TTC549 (cell line): ENCODE results near the gene CLCF1.

Experiments
- FAIRE-seq: peaks from 2 replicates; lab custom pipeline; 2012; peaks lifted over from hg19 to GRCh38; lab: Jason Lieb, UNC

Gene CLCF1

DNA sequence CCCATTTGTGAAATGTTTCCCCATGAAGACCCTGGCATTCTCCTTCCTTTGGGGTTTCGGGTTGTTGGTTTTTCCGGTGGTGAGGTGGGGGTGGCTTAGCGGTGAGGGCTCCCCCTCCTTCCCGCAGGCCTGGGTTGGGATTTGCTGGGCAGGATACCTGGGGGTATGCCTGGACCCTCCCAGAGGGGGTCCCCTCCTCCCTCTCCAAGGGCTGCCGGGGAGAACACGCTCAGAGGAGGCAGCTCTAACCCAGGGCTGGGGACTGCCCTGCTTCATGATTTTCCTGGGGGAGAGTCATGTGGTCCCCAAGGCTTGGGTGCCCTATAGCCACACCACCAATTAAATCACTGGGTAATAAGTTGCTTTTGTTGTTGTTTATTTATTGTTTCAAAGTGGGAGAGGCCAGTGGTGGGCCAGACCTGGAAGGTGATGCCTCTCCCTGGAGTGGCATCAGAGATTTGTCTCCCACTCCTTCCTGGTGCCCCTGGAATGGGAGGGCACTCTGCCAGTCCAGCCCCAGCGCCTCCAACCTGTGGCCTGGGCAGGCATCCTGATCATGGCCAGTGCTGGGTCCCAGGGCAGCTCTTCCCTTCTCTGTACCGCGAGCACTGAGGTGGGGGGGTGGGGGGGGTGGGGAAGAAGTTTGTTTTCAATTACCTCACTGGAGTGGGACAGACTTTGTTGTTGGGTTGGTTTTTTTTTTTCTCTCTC lies 1.3 kb upstream of the CLCF1 start:
- FAIRE-seq: no peak

GRCh38 chr11:67373648-67374570 lies 511 bp upstream of the CLCF1 start:
- no peak for FAIRE-seq

- no peak for FAIRE-seq
These were observed 941 bp downstream of the CLCF1 start for GRCh38 chr11:67372321-67372992.

DNA sequence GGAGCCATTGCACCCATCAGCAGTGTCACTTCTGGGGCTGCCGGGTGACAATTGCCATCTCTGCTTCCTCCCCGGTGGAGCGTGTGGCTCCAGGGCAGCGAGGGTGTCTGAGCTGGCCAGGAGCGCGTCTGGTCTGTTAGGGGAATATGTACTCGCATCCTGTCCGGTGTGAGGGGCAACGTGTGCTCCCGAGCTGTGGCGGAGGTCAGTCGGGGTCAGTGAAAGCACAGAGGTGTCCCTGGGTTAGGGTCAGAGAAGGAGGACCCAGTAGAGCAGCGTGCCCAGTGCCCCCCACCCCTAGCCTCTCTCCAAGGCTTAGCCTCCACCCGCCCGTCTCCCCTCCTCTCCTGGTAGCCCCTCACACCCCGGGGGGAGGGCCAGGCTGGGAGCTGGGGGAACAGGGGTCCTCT lies 1.5 kb downstream of the CLCF1 start:
- FAIRE-seq: no peak

- no peak for FAIRE-seq
These were observed 2.0 kb downstream of the CLCF1 start for GRCh38 chr11:67371189-67371910.

DNA sequence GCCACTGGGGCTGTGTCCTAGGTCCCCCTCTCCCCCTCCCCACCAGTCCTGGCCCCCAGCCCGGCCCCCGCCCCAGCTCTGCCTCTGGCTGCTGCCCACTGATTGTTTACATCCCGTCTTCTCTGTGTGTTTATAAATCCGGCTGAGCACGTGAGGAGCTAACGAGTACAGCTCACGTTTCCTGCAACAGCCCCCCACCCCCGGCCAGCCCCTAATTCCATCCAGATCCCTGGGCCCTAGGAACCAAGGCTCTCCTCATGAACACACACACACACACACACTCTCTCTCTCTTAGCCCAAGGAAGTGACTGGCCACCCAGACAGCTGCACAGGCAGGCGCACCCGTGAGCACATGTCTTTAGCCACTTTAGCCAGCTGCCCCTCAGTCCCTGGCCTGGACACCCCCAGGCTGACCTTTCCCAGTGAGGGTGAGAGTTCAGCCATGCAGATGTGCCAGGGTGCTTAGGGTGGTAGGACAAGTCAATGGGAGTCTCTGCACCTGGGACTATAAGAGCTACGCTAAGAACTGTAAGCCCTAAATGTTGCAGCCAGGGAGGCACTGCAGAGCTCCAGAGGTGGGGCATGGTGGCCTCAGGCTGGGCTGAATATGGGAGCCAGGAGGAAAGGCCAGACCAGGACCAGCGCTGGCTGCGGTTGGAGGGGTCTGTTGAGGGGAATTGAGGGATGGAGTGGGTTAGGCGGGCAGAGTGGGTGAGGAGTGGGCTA lies 2.9 kb downstream of the CLCF1 start:
- FAIRE-seq: no peak

DNA sequence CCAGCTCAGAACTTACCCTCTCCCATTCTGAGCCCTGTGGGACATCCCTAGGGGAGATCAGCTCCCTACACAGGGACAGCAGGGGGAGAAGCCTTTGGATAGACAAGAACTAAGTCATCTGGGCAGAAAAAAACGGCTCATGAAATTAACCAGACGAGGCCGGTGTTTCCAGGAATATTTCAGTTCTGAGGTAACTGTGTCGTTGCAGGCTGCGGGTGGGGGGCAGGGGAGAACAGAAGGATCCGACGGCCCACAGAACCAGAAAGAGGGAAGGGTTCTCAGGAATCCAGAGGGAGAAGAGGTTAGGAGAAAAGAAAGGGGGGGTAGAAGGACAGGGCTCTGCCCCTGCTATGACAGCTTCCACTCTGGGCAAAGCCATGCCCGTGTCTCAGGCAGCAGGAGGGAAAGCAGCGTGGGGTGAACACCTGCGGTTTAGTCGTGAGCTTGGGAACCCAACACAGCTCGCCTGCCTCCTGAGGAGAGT lies 3.6 kb downstream of the CLCF1 start:
- FAIRE-seq: no peak

- no peak for FAIRE-seq
These were observed 4.1 kb downstream of the CLCF1 start for GRCh38 chr11:67369275-67369674.

DNA sequence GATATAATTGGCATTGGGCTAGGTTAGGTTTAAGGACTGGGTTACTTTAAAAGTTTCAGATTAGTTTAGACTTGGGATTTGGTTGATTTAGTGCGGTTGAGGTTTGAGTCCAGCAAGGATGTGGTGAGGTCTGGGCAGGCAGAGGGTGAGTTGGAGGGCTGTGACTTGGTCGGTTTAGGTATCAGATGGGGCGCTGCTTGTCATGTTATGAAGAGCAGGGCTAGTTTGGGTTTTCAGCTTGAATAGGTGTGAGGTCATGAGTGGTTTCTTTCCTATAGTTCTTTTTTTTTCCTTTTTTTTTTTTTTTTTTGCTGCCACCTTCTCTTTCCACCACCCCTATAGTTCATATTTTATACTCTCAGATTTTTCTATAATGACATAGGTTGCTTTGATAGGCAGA lies 4.8 kb downstream of the CLCF1 start:
- FAIRE-seq: no peak

DNA sequence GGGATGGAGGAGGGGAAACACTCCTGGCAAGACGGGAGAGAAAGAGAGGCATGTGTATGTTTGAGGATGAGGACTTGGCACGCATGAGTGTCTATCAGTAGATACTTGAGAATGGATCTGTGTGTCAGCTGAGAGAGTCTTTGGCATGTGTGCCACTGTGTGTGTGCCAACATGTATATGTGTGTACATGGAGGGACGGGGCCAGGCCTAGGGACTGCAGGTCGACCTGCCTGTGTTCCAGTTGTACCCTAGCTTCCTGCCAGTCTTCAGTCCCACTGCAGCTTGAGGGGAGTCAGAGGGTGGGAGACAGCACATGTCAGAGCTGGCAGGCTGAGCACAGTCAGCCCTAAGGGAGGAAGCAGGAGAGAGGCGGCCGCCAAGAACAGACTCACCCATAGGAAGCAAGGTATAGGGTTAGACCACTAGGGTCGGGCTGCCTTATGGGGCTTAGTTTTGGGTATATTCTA lies 5.6 kb downstream of the CLCF1 start:
- FAIRE-seq: no peak

GRCh38 chr11:67366961-67367760 lies 6.2 kb downstream of the CLCF1 start:
- FAIRE-seq: no peak

DNA sequence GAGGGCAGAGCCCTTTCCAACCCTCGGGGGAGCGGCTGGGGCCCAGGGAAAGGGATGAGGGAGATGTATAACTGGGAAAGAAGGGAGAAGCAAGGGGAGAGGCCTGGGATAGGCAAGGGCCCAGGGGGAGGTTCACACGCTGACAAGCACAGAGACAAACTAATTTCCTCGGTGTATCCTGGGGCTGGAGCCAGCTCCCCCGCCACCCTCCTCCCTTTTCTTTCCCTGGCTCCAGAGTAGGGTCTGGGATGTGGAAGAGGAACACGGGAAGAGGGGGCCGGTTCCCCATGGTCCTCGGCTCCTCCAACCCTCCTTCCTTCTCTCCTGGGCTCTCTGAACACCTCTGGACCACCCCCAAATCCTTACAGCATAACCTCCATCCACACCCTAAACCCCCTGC lies 6.9 kb downstream of the CLCF1 start:
- no peak for FAIRE-seq

GRCh38 chr11:67365736-67366444 lies 7.5 kb downstream of the CLCF1 start:
- FAIRE-seq: no peak

DNA sequence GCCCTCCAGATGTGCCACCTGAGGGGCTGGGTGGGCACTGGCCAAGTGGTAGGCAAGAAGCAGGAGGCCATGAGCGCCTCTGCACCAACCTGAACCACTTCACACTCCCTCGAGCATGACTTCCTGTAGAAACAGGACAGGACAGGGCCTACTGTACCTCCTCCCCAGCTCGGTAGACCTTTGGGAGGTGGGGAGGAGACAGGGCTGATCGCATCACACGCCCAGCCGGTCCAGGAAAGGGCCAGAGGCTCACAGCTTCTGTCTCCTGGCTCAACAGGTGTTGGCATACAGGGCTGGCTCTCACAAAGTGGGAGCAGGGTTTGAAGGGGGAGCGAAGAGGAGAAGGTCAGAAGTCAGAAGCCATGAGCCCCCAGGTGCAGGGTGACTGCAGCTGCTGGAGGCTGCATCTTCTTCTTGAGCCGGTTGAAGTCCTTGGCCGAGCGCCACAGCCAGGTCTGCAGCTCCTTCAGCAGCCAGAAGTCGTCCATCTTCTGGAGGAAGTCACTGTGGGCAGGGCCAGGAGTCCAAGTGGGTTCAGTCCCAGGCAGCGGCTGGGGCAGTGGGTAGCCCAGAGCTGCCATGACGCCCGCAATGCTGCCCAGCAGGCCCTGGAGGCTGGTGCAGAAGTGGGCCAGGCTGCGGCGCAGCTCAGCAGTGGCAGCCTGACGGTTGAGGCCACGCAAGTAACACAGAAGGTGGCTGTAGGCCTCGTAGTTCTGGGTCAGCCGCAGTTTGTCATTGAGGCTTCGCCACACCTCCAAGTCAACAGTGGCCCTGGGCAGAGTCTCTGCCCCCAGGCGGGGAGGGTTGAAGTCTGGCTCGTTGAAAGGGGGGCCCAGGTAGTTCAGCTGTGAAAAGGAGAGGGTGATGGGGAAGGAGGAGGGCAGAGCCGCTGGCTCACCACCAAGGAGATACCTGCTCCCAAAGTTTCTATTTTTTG lies 8.3 kb downstream of the CLCF1 start:
- no peak for FAIRE-seq

- FAIRE-seq: no peak
These were observed 9.2 kb downstream of the CLCF1 start for GRCh38 chr11:67364169-67364568.

- FAIRE-seq: no peak
These were observed 15.3 kb downstream of the CLCF1 start for GRCh38 chr11:67357831-67358670.

GRCh38 chr11:67356864-67357561 lies 16.4 kb downstream of the CLCF1 start:
- no peak for FAIRE-seq
